HG03097 (cell line): ENCODE results near the gene KDM2B.

Experiments
- ATAC-seq: cut with Tn5 transposase; IDR thresholded peaks from one replicate; pipeline ENCODE4 v1.9.1; 2021; ENCODE audit not compliant: unreplicated experiment, low FRiP score

Gene KDM2B

DNA sequence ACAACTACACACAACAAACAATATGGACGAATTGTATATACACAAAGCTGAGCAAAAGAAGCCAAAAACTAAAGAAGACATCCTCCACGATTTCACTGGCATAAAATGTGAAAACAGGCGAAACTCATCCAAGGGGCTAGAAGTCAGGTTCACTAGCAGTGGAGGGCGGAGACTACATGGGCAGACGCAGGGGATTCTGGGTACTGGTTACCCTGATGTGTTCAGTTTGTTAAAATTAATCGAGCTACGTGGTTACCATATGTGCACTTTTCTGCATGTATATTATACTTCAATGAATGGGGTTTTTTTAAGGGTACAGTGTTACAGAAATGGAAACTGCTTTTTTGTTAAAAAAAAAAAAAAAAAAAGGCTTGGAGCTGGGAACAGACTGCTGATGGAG lies 12.3 kb downstream of the KDM2B start:
- no peak for ATAC-seq

- ATAC-seq: no peak
These were observed 15.7 kb downstream of the KDM2B start for GRCh38 chr12:121565076-121565475.

DNA sequence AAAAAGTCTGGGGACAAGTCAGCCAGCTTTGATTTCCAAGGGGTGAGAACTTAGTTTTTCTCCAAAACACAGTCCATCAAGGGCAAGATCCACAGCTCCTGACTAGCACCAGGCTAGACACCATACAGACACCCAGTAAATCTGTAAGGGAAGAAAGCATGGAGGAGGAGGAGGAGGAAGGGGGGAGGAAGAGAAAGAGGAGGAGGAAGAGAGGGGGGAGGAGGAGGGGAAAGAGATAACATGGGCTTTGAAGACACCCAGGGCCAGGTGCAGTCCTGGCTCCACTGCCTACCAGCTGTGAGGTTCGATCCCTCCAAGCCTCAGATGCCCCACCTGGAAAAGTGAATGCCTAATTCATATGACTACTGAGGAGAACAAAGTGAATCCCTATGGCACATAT lies 18.3 kb downstream of the KDM2B start:
- ATAC-seq: no peak

DNA sequence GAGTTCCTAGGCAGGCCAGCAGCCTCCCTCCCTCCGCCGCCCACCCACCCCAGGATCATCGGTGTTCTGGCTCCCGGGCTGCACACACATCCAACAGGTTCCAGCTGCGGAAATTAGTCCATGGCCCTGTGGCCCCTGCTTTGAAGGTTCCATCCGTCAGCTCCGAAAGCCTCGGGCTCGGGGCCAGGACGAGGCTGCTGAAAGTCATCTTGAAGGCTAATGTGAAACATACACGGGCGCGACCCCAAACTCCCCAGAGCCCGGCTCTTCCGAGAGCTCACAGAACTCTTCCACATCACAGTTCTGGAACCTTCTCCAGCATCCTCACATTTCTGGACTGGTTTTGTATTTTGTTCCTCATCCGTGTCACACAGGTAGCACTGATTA lies 19.8 kb downstream of the KDM2B start:
- ATAC-seq: no peak

DNA sequence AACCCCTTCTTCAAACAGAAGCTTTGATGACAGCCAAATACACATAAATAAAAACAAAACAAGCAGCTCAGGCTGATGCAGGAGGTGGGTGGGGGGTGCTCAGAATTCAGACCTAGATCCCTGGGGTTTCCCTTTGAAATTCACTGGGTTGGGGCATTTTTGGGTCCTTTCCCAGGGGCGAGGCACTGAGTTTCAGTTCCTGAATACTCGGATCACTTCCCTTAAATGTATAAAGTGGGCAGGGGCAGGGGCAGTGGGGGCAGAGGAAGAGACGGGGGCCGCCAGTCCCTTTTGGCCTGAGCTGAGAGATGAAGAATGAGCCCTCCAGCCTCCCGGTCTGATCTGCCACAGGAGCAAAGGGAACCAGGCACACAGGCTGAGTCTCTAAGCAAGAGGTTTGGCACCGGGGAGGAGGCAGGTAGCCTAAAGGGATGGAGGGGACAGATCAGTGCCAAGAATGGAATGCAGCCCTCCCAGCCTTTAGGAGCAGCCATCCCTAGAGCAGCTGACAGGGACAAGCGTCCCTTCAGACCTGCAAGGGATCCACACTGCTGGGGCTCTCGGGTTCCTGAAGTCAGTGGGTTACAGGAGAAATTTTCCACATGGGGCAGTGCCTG lies 20.3 kb downstream of the KDM2B start:
- no peak for ATAC-seq

DNA sequence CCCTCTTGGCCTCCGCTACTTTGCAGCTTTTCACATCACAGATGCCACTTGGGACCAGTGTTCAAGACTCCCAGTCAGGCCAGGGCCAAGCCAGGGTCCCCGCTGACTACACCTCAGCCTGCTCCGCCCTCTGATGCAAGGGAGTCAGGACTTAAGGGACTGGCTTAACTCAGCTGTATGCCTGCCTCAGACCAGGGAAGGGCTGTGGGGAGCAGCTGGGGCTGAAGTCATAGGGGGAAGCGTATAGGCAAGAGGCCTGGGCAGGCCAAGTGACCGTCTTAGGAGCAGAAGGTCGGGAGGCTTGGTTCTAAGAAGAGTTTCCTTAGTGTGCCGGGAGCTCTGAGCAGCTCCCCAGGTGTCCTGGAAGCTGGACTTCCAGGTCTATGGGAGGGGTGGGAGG lies 21.9 kb downstream of the KDM2B start:
- ATAC-seq: no peak

DNA sequence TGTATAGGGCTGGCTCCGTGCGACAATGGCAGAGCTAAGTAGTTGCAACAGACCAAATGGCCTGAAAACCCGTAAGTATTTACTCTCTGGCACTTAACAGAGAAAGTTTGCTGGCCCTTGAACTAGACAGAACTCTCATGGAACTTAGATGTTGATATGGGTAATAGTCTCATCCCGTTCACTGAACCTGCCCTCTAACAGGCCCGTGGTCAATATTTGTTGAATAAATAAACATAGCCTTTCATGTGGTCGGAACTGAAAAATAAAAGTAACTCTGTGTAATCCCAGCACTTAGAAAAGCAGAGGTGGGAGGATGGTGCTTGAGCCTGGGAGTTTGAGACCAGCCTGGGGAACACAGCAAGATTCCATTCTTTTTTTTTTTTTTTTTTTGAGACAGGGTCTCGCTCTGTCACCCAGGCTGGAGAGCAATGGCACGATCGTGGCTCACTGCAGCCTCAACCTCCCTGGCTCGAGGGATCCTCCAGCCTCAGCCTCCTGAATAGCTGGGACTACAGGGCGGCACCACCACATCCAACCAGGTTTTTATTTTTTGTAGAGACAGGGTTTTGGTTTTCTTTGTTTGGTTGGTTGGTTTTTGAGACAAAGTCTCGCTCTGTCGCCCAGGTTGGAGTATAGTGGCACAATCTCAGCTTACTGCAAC lies 29.7 kb downstream of the KDM2B start:
- no peak for ATAC-seq

DNA sequence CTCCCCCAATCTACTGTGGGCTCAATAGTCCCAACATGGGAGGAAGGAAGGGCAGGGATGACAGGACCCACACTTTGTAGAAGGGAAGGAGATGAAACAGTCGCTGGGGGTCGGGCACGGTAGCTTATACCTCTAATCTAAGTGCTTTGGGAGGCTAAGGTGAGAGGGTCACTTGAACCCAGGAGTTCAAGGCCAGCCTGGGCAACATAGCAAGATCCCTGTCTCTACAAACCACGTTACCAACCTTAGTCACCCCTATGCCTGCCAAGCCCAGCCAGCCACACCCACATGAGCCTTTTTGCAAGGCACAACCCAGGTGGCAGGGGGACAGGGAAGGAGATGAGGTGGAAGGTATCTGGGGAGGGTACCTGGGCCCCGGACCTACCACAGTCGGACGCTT lies 31.7 kb downstream of the KDM2B start:
- no peak for ATAC-seq

DNA sequence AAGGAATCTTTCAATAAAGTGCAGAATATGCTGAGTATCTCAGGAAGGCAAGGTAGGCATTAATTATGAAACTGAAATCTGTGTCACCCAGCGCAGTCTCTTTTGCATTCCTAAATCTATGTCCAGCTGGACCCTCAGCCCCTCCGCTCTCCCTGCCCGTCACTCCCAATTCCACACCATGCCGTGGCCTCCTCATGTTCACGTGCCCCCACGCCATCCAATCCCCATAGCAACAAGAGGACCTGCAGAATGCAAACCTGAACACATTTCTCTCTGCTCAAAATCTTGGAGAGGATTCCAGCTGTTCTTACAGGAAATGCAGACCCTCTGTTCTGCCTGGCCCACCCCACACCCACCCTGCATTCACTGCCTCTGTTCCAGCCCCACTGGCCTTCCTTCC lies 35.3 kb downstream of the KDM2B start:
- no peak for ATAC-seq

DNA sequence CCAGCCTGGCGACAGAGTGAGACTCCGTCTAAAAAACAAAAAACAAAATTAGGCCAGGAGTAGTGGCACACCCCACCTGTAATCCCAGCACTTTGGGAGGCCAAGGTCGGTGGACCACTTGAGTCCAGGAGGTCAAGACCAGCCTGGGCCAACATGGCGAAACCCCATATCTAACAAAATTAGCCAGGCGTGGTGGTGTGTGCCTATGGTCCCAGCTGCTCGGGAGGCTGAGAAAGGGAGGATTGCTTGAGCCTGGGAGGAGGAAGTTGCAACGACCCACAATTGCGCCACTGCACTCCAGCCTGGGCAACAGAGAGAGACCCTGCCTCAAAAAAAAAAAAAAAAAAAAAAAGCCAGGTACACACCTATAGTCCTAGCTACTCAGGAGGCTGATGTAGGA lies 37.0 kb downstream of the KDM2B start:
- ATAC-seq: no peak

DNA sequence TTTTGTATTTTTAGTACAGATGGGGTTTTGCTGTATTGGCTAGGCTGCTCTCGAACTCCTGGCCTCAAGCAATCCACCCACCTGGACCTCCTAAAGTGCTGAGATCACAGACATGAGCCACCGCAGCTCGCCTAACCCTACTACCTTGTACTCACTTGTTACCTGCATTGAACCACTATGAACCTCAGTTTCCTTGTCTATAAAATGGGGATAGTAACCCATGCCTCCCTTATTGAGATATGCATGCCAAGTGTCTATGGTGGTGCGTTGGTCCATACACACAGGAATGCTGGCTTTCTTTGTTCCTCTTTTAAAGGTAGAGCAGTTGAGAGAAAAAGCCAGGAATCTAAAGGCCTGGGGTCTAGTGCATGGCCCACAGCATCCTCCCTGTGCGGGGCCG lies 40.9 kb downstream of the KDM2B start:
- no peak for ATAC-seq

- no peak for ATAC-seq
These were observed 42.1 kb downstream of the KDM2B start for GRCh38 chr12:121538699-121539061.

DNA sequence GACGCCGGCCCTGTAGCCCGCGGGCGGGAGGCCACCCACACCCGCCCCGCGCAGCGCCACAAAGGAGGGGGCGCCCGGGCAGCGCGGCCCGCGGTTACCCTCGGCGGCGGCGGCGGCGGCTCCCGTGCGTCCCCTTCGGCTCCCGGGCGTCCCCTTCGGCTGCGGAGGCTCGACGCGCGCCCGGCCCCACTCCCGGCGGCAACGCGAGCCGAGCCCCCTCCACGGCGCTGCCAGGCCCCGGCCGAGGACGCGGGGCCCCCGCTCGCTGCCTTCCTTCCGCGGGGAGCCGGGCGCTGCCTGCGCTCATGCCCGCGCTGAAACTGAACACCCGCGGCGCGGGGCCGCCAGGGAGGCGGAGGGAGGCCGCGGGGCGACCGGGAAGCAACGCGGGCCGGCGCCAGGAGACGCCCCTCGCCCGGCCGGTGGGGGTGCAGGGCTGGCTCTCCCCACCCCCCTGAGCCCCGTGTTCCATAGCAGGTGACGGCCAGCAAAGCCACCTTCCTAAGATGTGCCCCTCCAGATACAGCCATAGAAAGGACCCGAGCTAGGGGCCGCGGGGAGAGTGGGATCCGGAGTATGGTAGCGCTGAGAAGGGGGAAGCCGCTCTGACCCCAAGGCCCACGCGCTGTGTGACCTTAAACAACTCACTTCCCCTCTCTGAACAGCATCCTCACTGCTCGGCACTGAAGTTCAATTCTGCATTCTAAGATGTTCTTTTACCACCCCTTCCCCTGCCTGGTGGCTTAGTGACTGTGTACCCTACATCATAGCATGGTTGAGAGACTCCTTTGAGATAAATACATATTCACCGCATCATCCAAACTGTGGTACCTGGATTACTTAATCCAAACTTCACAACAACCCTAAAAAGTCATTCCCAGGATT lies 42.8 kb downstream of the KDM2B start:
- peak; percentile 2 for ATAC-seq

DNA sequence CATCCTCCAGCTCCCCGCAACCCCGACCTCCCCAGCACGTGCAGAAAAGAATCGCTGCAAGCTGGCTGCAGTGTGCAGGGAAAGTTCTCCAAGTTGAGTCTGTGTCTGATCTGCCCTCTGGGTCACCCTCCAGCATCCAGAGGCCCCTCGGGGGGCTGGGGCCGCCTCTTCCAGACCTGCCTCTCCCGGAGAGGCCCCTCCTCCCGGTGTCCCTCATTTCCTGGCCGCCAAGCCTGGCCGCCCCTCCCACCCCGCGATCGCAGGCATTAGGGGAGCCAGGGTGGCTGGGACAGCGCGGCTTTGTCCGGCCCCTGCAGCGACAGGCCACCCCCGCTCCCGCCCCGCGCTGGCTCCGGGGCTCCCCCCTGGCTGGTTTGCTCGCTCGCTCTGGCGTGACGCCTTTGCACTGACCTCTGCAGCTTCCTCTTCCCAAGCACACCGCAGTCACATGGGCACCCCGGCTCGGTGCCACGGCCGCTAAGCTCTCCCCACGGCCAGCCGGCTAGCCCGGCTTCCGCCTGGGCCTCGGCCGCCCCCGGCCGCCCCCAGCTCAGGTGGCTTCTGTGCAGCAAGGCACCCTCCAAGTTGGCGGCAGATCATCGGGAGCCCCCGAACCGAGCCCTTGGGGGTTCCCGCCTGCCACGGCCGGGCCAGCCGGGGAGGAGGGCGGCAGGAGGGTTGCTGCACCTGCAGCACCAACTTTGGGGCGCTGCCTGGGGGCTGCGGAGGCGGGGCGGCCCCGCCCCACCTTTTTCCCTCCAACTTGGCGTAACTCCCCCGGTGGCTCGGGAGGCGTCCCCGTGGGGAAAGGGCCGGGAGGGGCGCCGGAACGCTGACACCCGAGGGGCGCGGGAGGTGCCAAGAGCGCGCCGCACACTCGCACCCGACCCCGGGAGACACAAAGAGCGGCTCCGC lies 43.7 kb downstream of the KDM2B start:
- ATAC-seq: peak; percentile 62

- peak; percentile 11 for ATAC-seq
These were observed 44.5 kb downstream of the KDM2B start for GRCh38 chr12:121536054-121536898.

- no peak for ATAC-seq
These were observed 45.4 kb downstream of the KDM2B start for GRCh38 chr12:121535150-121536053.

GRCh38 chr12:121534495-121535148 lies 46.2 kb downstream of the KDM2B start:
- ATAC-seq: no peak

- no peak for ATAC-seq
These were observed 47.3 kb downstream of the KDM2B start for GRCh38 chr12:121533394-121534090.
